GM18907 (cell line): ENCODE results near the gene SLC9A1.
"Not testable (repeated sequence)": the region's sequence is repeated elsewhere in the genome, so short reads cannot be mapped to it uniquely, and the experiment has no call there.

Experiments used
- ATAC-seq: cut with Tn5 transposase; IDR thresholded peaks from one replicate; pipeline ENCODE4 v1.9.1; 2021; ENCODE audit warnings: mild to moderate bottlenecking, moderate library complexity; ENCODE audit not compliant: unreplicated experiment

Gene SLC9A1

GRCh38 chr1:27135541-27136235, 19.2 kb downstream of the SLC9A1 start:
- no peak for ATAC-seq

GRCh38 chr1:27133991-27134390, 20.9 kb downstream of the SLC9A1 start:
- ATAC-seq: no peak

- ATAC-seq: no peak
These were observed 21.8 kb downstream of the SLC9A1 start for GRCh38 chr1:27133158-27133557.

- ATAC-seq: no peak
These were observed 22.3 kb downstream of the SLC9A1 start for GRCh38 chr1:27132624-27133023.

- no peak for ATAC-seq
These were observed 22.8 kb downstream of the SLC9A1 start for GRCh38 chr1:27132147-27132546.

- ATAC-seq: no peak
These were observed 24.1 kb downstream of the SLC9A1 start for GRCh38 chr1:27130798-27131197.

GRCh38 chr1:27129225-27129624, 25.7 kb downstream of the SLC9A1 start:
- ATAC-seq: no peak

- no peak for ATAC-seq
These were observed 27.5 kb downstream of the SLC9A1 start for GRCh38 chr1:27127419-27127818.

GRCh38 chr1:27126391-27126790, 28.5 kb downstream of the SLC9A1 start:
- no peak for ATAC-seq

- ATAC-seq: not testable (repeated sequence)
These were observed 29.8 kb downstream of the SLC9A1 start for GRCh38 chr1:27125125-27125524.

GRCh38 chr1:27124405-27124804, 30.5 kb downstream of the SLC9A1 start:
- ATAC-seq: no peak

GRCh38 chr1:27122652-27123051, 32.3 kb downstream of the SLC9A1 start:
- ATAC-seq: no peak

GRCh38 chr1:27120854-27121253, 34.1 kb downstream of the SLC9A1 start:
- ATAC-seq: no peak

GRCh38 chr1:27118440-27118689, 36.6 kb downstream of the SLC9A1 start:
- no peak for ATAC-seq

- no peak for ATAC-seq
These were observed 37.0 kb downstream of the SLC9A1 start for GRCh38 chr1:27117733-27118439.

GRCh38 chr1:27116697-27117096, 38.2 kb downstream of the SLC9A1 start:
- ATAC-seq: no peak

- no peak for ATAC-seq
These were observed 38.7 kb downstream of the SLC9A1 start for GRCh38 chr1:27116232-27116631.

GRCh38 chr1:27114546-27114945, 40.4 kb downstream of the SLC9A1 start:
- no peak for ATAC-seq

GRCh38 chr1:27113861-27114260, 41.1 kb downstream of the SLC9A1 start:
- no peak for ATAC-seq

GRCh38 chr1:27111626-27112573, 43.0 kb downstream of the SLC9A1 start:
- ATAC-seq: peak; percentile 61

GRCh38 chr1:27109103-27109822, 45.7 kb downstream of the SLC9A1 start:
- ATAC-seq: no peak
